Measurements from ENCODE around the gene SRRM5.
"Not testable (repeated sequence)": the region's sequence is repeated elsewhere in the genome, so short reads cannot be mapped to it uniquely, and the experiment has no call there.

The SRRM5 gene

GRCh38 chr19:43638214-43638994 lies 26.5 kb downstream of the SRRM5 start:
- DNase-seq (ENCODE audit: low read depth in 2 of 2) = no peak

- no peak for DNase-seq (ENCODE audit: low read depth in 2 of 2)
Measured at GRCh38 chr19:43638995-43639518, 27.2 kb downstream of the SRRM5 start.

GRCh38 chr19:43639519-43640423 lies 27.9 kb downstream of the SRRM5 start, which contains the start of gene CADM4:
Gene CADM4, minus strand, starts transcription at chr19:43639850. Its CDS starts 60 bp downstream, at chr19:43639790.
- peak in 1 of 2 donors; percentile 16 for DNase-seq (ENCODE audit: low read depth in 2 of 2)

- DNase-seq (ENCODE audit: low read depth in 2 of 2) = no peak
Measured at GRCh38 chr19:43640424-43640757, 28.5 kb downstream of the SRRM5 start.

- DNase-seq (ENCODE audit: low read depth in 2 of 2) = no peak
Measured at GRCh38 chr19:43641333-43641732, 29.4 kb downstream of the SRRM5 start.

- DNase-seq (ENCODE audit: low read depth in 2 of 2) = no peak
Measured at GRCh38 chr19:43642531-43642930, 30.6 kb downstream of the SRRM5 start.

- DNase-seq (ENCODE audit: low read depth in 2 of 2) = no peak
Measured at GRCh38 chr19:43643326-43643725, 31.4 kb downstream of the SRRM5 start.

- DNase-seq (ENCODE audit: low read depth in 2 of 2) = no peak
Measured at GRCh38 chr19:43644181-43644580, 32.3 kb downstream of the SRRM5 start.

GRCh38 chr19:43648633-43649032 lies 36.7 kb downstream of the SRRM5 start:
- no peak for DNase-seq (ENCODE audit: low read depth in 2 of 2)

- DNase-seq (ENCODE audit: low read depth in 2 of 2) = no peak
Measured at GRCh38 chr19:43649514-43649913, 37.6 kb downstream of the SRRM5 start.

GRCh38 chr19:43650276-43650675 lies 38.4 kb downstream of the SRRM5 start:
- DNase-seq (ENCODE audit: low read depth in 2 of 2) = not testable (repeated sequence)

- no peak for DNase-seq (ENCODE audit: low read depth in 2 of 2)
Measured at GRCh38 chr19:43651758-43652545, 40.1 kb downstream of the SRRM5 start.

- DNase-seq (ENCODE audit: low read depth in 2 of 2) = no peak
Measured at GRCh38 chr19:43652546-43652874, 40.6 kb downstream of the SRRM5 start.

GRCh38 chr19:43656436-43656835 lies 44.5 kb downstream of the SRRM5 start:
- DNase-seq (ENCODE audit: low read depth in 2 of 2) = no peak

- DNase-seq (ENCODE audit: low read depth in 2 of 2) = no peak
Measured at GRCh38 chr19:43658001-43658400, 46.1 kb downstream of the SRRM5 start.

- DNase-seq (ENCODE audit: low read depth in 2 of 2) = no peak
Measured at GRCh38 chr19:43658494-43658893, 46.6 kb downstream of the SRRM5 start.

- no peak for DNase-seq (ENCODE audit: low read depth in 2 of 2)
Measured at GRCh38 chr19:43660301-43660970, 48.5 kb downstream of the SRRM5 start.

- no peak for DNase-seq (ENCODE audit: low read depth in 2 of 2)
Measured at GRCh38 chr19:43660971-43661360, 49.1 kb downstream of the SRRM5 start.

- no peak for DNase-seq (ENCODE audit: low read depth in 2 of 2)
Measured at GRCh38 chr19:43662487-43662886, 50.6 kb downstream of the SRRM5 start.

- DNase-seq (ENCODE audit: low read depth in 2 of 2) = no peak
Measured at GRCh38 chr19:43664018-43664417, 52.1 kb downstream of the SRRM5 start.

Measured in stimulated activated CD8-positive, alpha-beta memory T cell treated with anti-CD3 and anti-CD28 coated beads, Interleukin-2, amount 100 ng/mL, for 1 hour (primary cell).